IMR-90 (cell line): ENCODE data around the gene SLC16A8.

Experiments used
- BHLHE40 ChIP-seq: fragments of 150-350 bp; IDR thresholded peaks from 2 replicates; pipeline ENCODE4 v1.6.1; 2016; ENCODE audit warnings: mild to moderate bottlenecking, low read depth, low read length
- CEBPB ChIP-seq: IDR thresholded peaks from 2 replicates; pipeline ENCODE4 v1.6.1; 2012; ENCODE audit warnings: low read depth, low read length, improper control_type of control experiment
- CHD1 ChIP-seq: IDR thresholded peaks from 2 replicates; pipeline ENCODE4 v1.6.1; 2012; ENCODE audit warnings: low read depth, low read length, improper control_type of control experiment
- CTCF ChIP-seq: conservative IDR thresholded peaks from 2 replicates; pipeline ENCODE4 v1.5.1; 2012; ENCODE audit warnings: mild to moderate bottlenecking, low read depth, low read length, improper control_type of control experiment
- ELK1 ChIP-seq: fragments of 150-350 bp; IDR thresholded peaks from 2 replicates; pipeline ENCODE4 v1.6.1; 2016; ENCODE audit warnings: low read depth, mild to moderate bottlenecking, low read length, moderate library complexity, borderline replicate concordance
- NFE2L2 ChIP-seq: fragments of 150-350 bp; IDR thresholded peaks from 2 replicates; pipeline ENCODE4 v1.6.1; 2016; ENCODE audit warnings: low read depth, mild to moderate bottlenecking, low read length
- POLR2A ChIP-seq: IDR thresholded peaks from 2 replicates; pipeline ENCODE4 v1.6.1; 2012; ENCODE audit warnings: mild to moderate bottlenecking, low read depth, low read length
- SMC3 ChIP-seq: fragments of 150-350 bp; IDR thresholded peaks from 2 replicates; pipeline ENCODE4 v1.6.1; 2016; ENCODE audit warnings: low read depth, mild to moderate bottlenecking, antibody characterized with exemption, low read length, moderate library complexity
- USF2 ChIP-seq: fragments of 150-350 bp; IDR thresholded peaks from 2 replicates; pipeline ENCODE4 v1.6.1; 2017; ENCODE audit warnings: mild to moderate bottlenecking, antibody characterized with exemption, low read length, low read depth

- no peak for TF ChIP-seq CTCF
- no peak for TF ChIP-seq BHLHE40
- no peak for TF ChIP-seq POLR2A
- no peak for TF ChIP-seq SMC3
- TF ChIP-seq CEBPB = no peak
- no peak for TF ChIP-seq ELK1
- TF ChIP-seq CHD1 = no peak
- TF ChIP-seq NFE2L2 = no peak
- TF ChIP-seq USF2 = no peak
These were observed 48.5 kb downstream of the SLC16A8 start for GRCh38 chr22:38035530-38035885.
